GM18951 (cell line): Measurements from ENCODE around the gene EPS15.
"Not testable (repeated sequence)": the region's sequence is repeated elsewhere in the genome, so short reads cannot be mapped to it uniquely, and the experiment has no call there.

ENCODE experiments used
- POLR2A ChIP-seq: IDR thresholded peaks from 4 replicates; pipeline ENCODE4 v1.6.1; 2011; ENCODE audit warnings: mild to moderate bottlenecking; ENCODE audit not compliant: insufficient read length, insufficient read depth; ENCODE audit errors: extremely low read depth
- in situ Hi-C: fragments of 300-500 bp; cut with MboI; formaldehyde crosslinking; loops from one replicate; pipeline ENCODE4 v1.12.0; 2022; ENCODE audit warnings: low sequenced_read_pairs, mixed read lengths, inconsistent platforms; ENCODE audit not compliant: unreplicated experiment

The EPS15 gene

DNA sequence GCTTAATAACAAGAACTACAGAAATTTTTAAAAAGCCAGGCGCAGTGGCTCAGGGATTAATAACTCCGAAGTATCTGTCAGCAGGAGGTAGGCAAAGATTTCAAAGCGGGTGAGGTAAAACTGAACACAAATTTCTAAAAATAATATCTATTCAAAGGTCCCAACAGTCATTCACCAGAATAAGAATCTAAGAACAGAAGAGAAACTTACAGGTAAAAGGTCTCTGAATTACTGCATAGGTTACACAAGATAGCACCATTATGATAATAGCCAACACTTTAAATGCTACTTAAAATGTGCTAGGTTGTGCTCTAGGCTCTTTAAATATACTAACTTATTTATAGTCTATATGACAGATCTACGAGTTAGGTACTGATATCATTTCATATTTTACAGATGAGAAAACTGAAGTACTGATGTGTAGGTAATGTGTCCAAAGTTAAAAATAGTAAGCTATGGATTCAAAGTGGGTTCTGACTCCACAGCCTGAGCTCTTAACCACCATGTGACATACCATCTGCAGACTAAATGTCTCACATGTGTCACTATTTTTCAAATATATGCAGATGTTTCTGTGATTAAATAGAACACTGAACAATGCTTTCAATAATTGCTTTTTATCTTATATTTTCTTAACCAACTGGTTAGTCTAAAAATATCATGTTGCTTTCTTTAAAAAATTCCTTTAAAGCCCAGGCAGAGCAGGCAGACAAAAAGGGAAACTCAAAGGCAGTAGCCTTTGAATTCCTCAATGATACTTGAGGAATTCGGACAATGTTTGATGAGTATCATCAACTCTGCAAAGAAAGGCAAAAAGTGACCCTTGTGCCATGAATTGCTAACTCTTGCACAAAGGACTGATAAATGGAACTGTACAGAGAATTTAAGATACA lies 108.3 kb downstream of the EPS15 start:
- TF ChIP-seq POLR2A: no peak
- in situ Hi-C loops: no loop called here

DNA sequence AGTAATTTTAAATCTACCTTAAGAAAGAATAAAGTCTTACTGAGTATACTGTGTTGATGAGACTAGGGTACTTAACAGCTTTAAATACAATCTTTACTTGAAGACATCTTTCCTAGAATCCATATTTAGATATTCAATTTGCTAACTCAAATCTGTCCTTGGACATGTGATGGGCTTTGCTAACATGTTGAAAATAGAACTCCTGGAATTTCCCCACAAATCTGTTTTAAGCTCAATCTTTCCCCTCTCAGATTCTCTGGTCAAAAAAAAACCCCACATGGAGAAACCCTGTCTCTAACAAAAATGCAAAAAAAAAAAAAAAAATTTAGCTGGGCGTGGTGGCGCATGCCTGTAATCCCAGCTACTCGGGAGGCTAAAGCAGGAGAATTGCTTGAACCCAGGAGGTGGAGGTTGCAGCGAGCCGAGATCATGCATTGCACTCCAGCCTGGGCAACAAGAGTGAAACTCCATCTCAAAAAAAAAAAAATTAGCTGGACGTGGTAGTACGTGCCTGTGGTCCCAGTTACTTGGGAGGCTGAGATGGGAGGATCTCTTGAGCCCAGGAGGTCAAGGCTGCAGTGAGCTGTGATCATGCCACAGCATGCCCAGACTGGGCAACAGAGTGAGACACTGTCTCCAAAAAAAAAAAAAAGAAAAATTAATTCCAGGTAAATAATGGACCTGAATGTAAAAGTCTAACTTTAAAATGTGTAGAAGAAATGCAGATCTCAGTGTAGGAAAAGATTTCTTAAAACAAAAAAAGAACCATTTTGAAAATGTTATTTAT lies 109.1 kb downstream of the EPS15 start:
- in situ Hi-C loops: not testable (repeated sequence)

DNA sequence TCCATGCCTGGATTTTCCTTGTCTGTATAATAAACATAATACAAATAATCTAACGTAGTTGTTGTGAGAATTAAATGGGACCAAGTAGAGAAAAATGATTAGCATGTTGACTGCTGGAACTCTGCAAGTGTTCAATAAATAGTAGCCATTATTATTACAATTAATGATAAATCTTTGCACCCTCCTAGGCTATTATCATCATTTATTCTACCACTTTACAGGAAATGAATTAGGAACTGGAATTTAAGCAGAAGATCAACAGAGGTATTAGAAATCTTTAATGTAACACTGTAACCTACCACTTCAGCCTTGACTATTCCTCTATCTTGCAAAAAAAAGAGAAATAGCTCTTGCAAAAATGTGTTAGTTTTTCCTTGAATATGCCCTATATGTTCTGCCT lies 126.8 kb downstream of the EPS15 start:
- in situ Hi-C loops: no loop called here
- no peak for TF ChIP-seq POLR2A

DNA sequence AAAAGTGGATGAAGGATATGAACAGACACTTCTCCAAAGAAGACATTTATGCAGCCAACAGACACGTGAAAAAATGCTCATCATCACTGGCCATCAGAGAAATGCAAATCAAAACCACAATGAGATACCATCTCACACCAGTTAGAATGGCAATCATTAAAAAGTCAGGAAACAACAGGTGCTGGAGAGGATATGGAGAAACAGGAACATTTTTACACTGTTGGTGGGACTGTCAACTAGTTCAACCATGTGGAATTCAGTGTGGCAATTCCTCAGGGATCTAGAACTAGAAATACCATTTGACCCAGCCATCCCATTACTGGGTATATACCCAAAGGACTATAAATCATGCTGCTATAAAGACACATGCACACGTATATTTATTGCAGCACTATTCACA lies 128.4 kb downstream of the EPS15 start:
- in situ Hi-C loops: not testable (repeated sequence)

DNA sequence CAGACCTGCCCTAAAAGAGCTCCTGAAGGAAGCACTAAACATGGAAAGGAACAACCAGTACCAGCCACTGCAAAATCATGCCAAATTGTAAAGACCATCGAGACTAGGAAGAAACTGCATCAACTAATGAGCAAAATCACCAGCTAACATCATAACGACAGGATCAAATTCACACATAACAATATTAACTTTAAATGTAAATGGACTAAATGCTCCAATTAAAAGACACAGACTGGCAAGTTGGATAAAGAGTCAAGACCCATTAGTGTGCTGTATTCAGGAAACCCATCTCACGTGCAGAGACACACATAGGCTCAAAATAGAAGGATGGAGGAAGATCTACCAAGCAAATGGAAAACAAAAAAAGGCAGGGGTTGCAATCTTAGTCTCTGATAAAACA lies 131.8 kb downstream of the EPS15 start:
- in situ Hi-C loops: not testable (repeated sequence)

DNA sequence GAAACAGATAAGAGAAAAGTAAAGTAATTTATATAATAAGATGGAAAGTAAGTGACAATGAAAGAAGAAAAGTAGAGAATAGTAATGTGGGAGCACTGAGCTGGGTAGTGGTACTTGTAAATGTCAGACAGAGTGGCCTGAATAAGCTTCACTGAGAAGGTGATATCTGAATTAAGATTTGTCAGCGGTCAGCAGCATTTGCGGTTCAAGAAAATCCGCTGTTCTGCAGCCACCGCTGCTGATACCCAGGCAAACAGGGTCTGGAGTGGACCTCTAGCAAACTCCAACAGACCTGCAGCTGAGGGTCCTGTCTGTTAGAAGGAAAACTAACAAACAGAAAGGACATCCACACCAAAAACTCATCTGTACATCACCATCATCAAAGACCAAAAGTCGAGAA lies 132.8 kb downstream of the EPS15 start:
- in situ Hi-C loops: not testable (repeated sequence)

DNA sequence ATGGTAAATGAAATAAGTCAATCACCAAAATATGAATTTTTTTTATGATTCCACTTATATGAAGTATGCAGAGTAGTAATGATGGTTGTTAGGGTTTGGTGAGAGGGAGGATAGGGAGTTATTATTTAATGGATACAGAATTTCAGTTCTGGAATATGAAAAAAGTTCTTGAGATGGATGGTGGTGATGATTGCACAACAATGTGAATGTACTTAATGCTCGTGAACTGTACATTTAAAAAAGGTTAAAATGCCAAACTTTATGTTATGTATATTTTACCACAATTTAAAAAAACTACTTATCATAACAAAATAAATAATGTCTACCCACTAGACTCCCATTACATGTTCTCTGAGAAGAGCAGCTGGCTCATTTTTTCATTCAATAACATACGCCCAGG lies 133.3 kb downstream of the EPS15 start:
- in situ Hi-C loops: no loop called here
- no peak for TF ChIP-seq POLR2A

DNA sequence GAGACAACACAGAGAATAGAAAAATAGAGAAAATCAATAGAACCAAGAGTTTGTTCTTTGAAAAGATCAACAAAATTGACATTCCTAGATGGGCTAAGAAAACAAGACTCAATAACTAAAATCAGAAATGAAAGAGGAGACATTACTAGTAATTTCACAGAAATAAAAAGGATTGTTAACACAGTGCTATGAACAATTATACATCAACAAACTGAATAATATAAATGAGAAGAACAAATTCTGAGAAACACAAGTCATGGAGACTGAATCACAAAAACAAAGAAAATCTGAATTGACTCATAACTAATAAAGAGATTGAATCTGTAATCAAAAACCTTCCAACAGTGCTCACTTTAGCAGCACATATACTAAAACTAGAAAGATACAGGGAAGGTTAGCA lies 137.1 kb downstream of the EPS15 start:
- no peak for TF ChIP-seq POLR2A

DNA sequence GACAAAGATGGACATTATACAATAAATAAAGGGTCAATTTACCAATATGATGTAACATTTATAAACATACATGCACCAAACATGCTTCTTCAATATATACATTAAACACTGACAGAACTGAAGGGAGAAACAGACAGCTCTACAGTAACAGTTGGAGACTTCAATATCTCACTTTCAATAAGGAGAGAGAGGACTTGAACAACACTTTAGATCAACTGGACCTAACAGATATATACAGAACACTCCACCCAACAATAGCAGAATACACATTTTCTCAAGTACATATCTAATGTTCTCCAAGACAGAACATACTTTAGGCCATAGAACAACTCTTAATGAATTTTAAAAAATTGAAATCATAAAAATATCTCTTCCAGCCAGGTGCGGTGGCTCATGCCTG lies 138.1 kb downstream of the EPS15 start:
- in situ Hi-C loops: no loop called here
- TF ChIP-seq POLR2A: no peak

More for the DNA sequence above, 137.1 kb downstream of the EPS15 start:
- in situ Hi-C loops: no loop called here

DNA sequence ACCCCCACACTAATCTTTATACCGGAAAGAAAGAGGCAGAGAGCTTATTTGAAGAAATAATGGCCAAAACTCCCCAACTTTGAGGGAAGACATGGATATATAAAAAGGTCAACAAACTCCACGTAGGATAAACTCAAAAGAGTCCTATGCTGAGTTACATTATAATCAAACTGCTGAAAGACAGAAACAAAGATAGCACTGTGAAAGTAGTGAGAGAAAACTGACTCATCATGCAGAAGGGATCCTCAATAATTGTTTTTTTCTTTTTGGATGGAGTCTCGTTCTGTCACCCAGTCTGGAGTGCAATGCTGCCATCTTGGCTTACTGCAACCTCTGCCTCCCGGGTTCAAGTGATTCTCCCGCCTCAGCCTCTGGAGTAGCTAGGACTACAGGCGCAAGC lies 140.2 kb downstream of the EPS15 start:
- in situ Hi-C loops: no loop called here
- no peak for TF ChIP-seq POLR2A

DNA sequence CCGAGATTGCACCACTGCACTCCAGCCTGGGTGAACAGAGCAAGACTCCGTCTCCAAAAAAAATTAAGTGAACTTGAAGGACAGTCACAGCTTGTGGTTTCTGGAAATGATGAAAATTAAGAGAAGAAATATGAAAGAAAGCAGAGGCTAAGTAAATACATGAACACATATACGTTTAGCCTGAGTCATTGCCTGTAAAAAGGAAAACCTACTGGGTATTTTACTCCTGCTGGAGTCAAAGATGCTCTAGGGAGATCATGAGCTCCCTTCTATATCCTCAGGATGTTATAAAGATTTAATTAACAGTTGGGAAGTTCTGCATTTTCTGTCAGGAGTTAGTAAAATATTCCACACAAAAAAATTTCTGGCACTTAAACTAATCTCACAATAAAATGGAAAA lies 145.2 kb downstream of the EPS15 start:
- in situ Hi-C loops: no loop called here
- TF ChIP-seq POLR2A: no peak

DNA sequence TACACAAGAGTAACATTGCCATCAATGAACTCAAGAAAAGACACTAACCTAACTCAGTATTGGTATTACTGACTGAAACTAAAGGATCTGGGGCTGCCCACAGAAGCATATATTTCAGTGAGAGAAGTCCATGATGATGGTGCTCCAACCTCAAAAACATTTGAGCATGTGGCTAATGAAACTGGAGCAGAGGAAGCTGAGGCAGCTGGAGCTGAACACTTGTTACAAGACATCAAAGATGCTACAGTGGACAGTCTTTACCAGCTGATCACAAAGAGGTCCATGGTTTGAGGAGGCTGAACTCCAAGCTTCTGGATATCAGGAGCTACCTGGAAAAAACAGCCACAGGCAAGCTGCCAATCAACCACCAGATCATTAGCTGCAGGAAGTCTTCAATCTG lies 146.5 kb downstream of the EPS15 start:
- no peak for TF ChIP-seq POLR2A

DNA sequence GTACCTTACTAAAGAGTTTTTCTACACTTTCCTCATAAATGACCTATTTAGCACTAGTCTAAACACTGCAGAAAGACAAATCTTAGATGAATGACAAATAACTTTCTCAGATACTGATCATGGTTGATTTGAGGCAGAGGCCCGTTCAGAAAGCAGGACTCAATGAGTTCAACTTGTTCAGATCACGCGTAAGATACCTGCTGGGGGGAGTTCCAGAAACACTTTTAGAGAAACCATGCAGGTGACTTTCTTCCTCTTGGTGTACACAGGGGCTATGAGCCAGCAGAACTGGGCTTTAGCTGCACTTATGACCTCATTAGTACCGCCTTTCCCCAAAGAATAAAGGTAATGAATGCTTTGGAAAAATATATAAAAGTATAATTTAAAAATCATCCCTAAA lies 149.9 kb downstream of the EPS15 start:
- in situ Hi-C loops: no loop called here
- no peak for TF ChIP-seq POLR2A

More for the DNA sequence above, 146.5 kb downstream of the EPS15 start:
- in situ Hi-C loops: no loop called here

DNA sequence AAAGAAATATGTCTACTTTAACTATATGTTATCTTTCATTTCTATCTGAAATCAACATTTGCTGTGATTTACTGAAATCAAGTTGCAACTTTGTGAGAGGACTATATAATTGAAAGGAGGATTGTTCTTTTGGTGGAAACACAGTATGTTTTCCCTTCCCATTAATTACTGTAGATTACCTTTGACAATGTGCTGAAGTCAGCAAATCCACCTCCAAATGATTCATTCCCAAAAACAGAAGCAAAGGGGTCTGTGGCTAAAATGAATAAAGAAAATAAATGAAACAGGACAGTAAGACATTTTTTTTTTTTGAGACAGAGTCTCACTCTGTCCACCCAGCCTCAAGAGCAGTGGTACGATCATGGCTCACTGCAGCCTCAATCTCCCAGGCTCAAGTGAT lies 153.3 kb downstream of the EPS15 start:
- in situ Hi-C loops: no loop called here
- no peak for TF ChIP-seq POLR2A

DNA sequence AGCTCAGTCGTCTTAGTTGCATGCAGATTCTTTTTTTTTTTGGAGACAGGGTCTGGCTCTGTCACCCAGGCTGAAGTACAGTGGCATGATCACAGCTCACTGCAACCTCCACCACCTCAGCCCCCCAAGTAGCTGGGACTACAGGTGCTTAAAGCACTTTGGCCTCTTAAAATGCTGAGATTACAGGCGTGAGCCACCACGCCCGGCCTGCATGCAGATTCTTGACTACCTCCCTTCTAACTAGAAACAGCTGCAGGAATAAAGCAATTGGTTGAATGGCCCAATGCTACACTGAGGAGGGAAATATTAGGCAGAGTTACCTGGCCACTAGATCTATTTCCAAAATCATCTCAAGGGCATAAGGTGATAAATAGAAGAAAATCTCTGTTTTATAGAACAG lies 159.2 kb downstream of the EPS15 start:
- in situ Hi-C loops: no loop called here
- TF ChIP-seq POLR2A: no peak
